BJ (cell line): ENCODE data around the gene CELF1. TPM values are rescaled to one million over a fixed set of nuclear protein-coding genes. Genes with fewer than 3 reads are reported as not detected.

Experiments
- CTCF ChIA-PET: fragments of 350-600 bp; formaldehyde crosslinking; extraction: SDS; loops from one replicate; lab custom pipeline; 2021; ENCODE audit warnings: antibody characterized with exemption, inconsistent platforms; lab: Yijun Ruan, JAX
- POLR2A ChIA-PET: fragments of 300-600 bp; sonication (Branson Sonifier 250); formaldehyde crosslinking; extraction: SDS; loops from one replicate; lab custom pipeline; 2021; ENCODE audit warnings: antibody characterized with exemption; lab: Charles Lee
- DNase-seq: peaks from one replicate; pipeline ENCODE4 v3.0.0-alpha.2; 2011; ENCODE audit warnings: low read depth
- H3K27me3 ChIP-seq: 2 replicates; pipeline ENCODE4 v1.6.0; 2011; ENCODE audit warnings: low read length; ENCODE audit not compliant: control insufficient read depth, insufficient read depth
- H3K36me3 ChIP-seq: 2 replicates; pipeline ENCODE4 v1.5.1; 2011; ENCODE audit warnings: low read length; ENCODE audit not compliant: control insufficient read depth, insufficient read depth
- H3K4me3 ChIP-seq: 2 replicates; pipeline ENCODE4 v1.5.1; 2011; ENCODE audit warnings: low read depth, mild to moderate bottlenecking, control low read depth, low read length
- polyA plus RNA-seq: library from polyadenylated mRNA; depleted of rRNA; stranded (reverse); fragments of >200 nt; gene quantifications from 2 replicates; pipeline ENCODE4 v1.2.3, GENCODE V29; 2011
- TF ChIP-seq, protein P1 (sequence below): IDR thresholded peaks from 2 replicates; pipeline ENCODE4 v1.5.1; 2011; ENCODE audit warnings: low read depth, mild to moderate bottlenecking, control low read depth, inconsistent platforms, low read length, moderate library complexity; ENCODE audit not compliant: insufficient read depth

Gene CELF1
- polyA plus RNA-seq, 1 experiment = 73.5 TPM

DNA sequence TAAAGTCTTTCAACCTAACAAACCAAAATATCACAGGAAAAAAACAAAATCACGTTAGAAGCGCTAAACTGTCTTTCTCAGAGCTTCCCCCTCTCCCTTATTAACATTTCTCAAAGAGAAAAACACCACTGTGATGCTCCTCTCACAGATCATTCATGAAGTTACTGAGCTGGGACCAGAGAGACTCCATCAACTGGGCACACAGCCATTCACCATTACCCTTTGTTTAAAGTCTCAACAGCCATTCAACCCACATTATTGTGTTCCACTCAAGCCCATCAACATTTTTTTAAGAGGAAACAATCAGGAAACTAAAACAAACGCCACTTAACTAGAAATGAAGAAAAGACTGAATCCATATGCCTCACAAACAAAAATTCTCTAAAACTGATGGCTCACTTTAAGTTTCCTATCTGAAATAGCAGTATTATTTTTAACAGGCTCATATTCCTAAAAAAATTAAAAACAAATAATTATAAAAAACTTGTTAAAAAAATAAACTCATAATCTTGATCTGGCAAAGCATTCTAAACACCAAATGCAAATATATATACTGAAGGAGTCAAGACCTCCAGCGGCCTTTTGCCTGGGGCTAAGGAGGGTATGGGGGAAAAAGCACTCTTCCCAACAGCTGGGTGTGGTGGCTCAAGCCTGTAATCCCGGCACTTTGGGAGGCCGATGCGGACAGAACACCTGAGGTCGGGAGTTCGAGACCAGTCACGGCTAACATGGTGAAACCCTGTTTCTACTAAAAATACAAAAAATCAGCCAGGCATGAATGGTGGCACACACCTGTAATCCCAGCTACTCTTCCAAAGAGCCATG lies 14.0 kb downstream of the CELF1 start:
- TF ChIP-seq, protein P1, sequence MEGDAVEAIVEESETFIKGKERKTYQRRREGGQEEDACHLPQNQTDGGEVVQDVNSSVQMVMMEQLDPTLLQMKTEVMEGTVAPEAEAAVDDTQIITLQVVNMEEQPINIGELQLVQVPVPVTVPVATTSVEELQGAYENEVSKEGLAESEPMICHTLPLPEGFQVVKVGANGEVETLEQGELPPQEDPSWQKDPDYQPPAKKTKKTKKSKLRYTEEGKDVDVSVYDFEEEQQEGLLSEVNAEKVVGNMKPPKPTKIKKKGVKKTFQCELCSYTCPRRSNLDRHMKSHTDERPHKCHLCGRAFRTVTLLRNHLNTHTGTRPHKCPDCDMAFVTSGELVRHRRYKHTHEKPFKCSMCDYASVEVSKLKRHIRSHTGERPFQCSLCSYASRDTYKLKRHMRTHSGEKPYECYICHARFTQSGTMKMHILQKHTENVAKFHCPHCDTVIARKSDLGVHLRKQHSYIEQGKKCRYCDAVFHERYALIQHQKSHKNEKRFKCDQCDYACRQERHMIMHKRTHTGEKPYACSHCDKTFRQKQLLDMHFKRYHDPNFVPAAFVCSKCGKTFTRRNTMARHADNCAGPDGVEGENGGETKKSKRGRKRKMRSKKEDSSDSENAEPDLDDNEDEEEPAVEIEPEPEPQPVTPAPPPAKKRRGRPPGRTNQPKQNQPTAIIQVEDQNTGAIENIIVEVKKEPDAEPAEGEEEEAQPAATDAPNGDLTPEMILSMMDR = no peak
- no peak for DNase-seq
- no peak overlapping the region for H3K4me3 ChIP-seq
- no peaks in the 10 kb centered on the region for H3K27me3 ChIP-seq
- CTCF ChIA-PET = interaction anchor here (0.6 to 8.9 kb wide), 3 partner anchors 14 to 695 kb away, joined by 3 to 45 read pairs (median 3); partner anchors contain the start of genes CELF1 and NDUFS3
- POLR2A ChIA-PET = interaction anchor here (0.8 kb wide), 1 partner anchor 14 kb away, joined by 9 read pairs; no protein-coding TSS in a partner anchor
- no peaks in the 10 kb centered on the region for H3K36me3 ChIP-seq

DNA sequence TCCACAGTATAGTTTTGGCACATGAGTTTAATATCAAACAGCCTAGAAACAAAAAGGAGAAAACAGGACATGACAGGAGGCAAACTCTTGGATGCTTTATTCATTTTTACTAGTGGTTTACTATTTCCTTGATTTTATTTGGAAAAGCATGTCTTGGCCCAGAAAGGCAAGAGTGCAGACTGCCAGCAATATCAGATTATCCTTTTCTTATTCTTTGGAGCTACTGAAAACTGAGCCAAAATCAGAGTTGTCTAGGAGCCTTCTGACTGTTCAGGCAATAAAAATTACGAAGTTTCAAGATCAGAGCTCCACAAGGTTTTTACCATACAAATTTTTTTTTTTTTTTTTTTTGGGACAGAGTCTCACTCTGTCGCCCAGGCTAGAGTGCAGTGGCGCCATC lies 16.0 kb downstream of the CELF1 start:
- no peaks in the 10 kb centered on the region for H3K27me3 ChIP-seq
- CTCF ChIA-PET = interaction anchor here (1.1 to 8.9 kb wide), 2 partner anchors 16 to 66 kb away, joined by 3 to 45 read pairs; partner anchors contain the start of gene CELF1

DNA sequence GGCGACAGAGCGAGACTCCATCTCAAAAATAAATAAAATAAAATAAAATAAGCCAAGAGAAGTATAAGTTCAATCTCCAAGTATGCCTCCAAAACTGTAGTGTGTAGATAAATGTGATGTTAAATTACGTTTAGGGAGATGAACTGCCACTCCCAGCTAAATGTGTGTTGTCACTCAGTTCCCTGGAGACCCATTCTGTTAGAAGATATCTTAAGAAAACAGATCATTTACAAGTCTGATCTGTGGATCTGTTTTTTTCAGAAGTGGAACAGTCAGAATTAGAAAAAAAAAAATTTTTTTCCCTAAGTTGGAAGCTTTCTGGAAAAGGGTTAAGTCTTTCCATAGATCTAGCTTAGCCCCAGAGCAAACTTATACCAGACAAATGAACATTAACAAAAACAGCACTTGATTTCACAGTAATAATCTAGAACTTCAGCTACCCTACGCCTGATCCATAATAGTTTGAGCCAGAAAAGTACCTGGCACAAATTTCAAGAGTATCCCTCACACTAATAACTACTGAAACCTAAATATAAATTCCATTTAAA lies 18.2 kb downstream of the CELF1 start:
- TF ChIP-seq, protein P1 = no peak
- DNase-seq = no peak
- H3K27me3 ChIP-seq = no peaks in the 10 kb centered on the region
- ChIA-PET POLR2A (no interaction called here), CTCF (interaction anchor here (0.6 to 1.1 kb wide), 2 partner anchors 17 kb away, joined by 3 to 4 read pairs; no protein-coding TSS in a partner anchor)
- H3K36me3 ChIP-seq = no peaks in the 10 kb centered on the region
- H3K4me3 ChIP-seq = no peak overlapping the region

More for the DNA sequence above, 16.0 kb downstream of the CELF1 start:
- no peak for DNase-seq
- no peaks in the 10 kb centered on the region for H3K36me3 ChIP-seq
- TF ChIP-seq, protein P1 = no peak
- POLR2A ChIA-PET = no interaction called here
- no peak overlapping the region for H3K4me3 ChIP-seq

DNA sequence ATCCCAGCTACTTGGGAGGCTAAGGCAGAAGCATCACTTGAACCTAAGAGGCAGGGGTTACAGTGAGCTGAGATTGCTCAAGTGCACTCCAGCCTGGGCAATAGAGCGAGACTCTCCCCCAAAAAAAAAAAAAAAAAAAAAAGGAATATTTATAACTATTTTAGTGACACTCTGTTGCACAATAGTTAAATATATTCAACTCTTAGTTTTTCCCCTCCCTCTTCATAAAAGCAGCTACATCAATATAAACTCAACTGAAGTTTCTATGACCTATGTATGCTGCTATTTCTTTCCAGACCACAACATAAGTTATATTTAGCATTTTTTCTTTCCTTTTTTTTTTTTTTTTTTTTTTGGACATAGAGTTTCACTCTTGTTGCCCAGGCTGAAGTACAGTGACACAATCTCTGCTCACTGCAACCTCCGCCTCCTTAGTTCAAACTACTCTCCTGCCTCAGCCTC lies 19.2 kb downstream of the CELF1 start:
- Histone ChIP-seq H3K36me3 (no peaks in the 10 kb centered on the region), H3K4me3 (no peak overlapping the region), H3K27me3 (no peaks in the 10 kb centered on the region)
- TF ChIP-seq, protein P1 = no peak
- DNase-seq = peak; percentile 49
- ChIA-PET POLR2A (interaction anchor here (0.5 to 0.6 kb wide), 2 partner anchors 9 to 40 kb away, joined by 11 to 18 read pairs; no protein-coding TSS in a partner anchor), CTCF (interaction anchor here (0.5 to 1.6 kb wide), 5 partner anchors 11 to 437 kb away, joined by 3 to 5 read pairs (median 4); no protein-coding TSS in a partner anchor)

DNA sequence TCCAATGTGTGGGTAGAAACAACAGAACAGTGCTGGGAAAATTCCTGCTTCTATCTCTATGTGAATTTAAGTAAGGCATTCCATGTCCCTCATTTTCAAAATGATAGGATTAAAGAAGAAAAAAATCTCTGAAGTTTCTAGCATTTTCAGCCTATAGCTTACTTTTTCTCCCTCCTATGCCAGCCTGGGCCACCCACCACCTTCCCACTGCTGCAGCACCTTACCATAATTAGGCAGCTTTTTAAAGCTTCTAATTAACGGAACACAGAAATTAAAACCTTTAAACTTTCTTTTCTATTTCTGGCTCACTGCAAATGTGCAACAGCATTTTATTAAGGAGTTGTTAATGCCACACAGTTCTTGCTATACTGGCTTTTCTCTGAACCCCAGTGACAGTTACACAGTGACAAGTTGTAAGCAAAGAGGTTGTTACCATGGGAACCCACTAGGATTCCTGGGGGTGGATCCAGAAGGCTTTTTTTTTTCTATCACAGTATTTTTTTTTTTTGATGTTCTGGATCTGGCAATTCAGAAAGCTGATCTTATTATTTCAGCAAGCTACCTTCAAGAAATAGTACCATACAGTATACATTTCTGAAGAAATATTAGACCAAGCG lies 20.2 kb downstream of the CELF1 start:
- TF ChIP-seq, protein P1 = no peak
- CTCF ChIA-PET = interaction anchor here (1.6 kb wide), 1 partner anchor 20 kb away, joined by 5 read pairs; no protein-coding TSS in a partner anchor
- Histone ChIP-seq H3K36me3 (no peaks in the 10 kb centered on the region), H3K4me3 (no peak overlapping the region), H3K27me3 (no peaks in the 10 kb centered on the region)
- DNase-seq = no peak
- POLR2A ChIA-PET = no interaction called here
